GM23248 (cell line): ENCODE measurements around the gene THUMPD3. TPM values are rescaled to one million over a fixed set of nuclear protein-coding genes. Genes with fewer than 3 reads are reported as not detected.
A peak's percentile ranks its signal among the peaks of the same experiment; 100 is the strongest.

Experiments
- DNase-seq: peaks from one replicate; pipeline ENCODE4 v3.0.0-alpha.2; 2015
- H2AFZ ChIP-seq: fragments of 200-600 bp; sonication (generic); 2 replicates; pipeline ENCODE4 v1.6.1; 2016; ENCODE audit warnings: antibody characterized with exemption
- H3F3A ChIP-seq: fragments of 200-600 bp; sonication (generic); 2 replicates; pipeline ENCODE4 v1.6.1; 2016; ENCODE audit warnings: mild to moderate bottlenecking, antibody characterized with exemption, mixed run types; ENCODE audit not compliant: insufficient read depth
- H3K27ac ChIP-seq: fragments of 200-600 bp; sonication (generic); 2 replicates; pipeline ENCODE4 v1.5.1; 2016; ENCODE audit warnings: mild to moderate bottlenecking
- H3K27me3 ChIP-seq: fragments of 200-600 bp; sonication (generic); replicated peaks from 2 replicates; pipeline ENCODE4 v1.6.1; 2016; ENCODE audit warnings: mild to moderate bottlenecking; ENCODE audit not compliant: insufficient read depth
- H3K36me3 ChIP-seq: fragments of 200-600 bp; sonication (generic); 2 replicates; pipeline ENCODE4 v1.6.1; 2016; ENCODE audit warnings: low read depth, mild to moderate bottlenecking
- H3K4me1 ChIP-seq: fragments of 200-600 bp; sonication (generic); 2 replicates; pipeline ENCODE4 v1.6.1; 2016; ENCODE audit warnings: mild to moderate bottlenecking; ENCODE audit not compliant: insufficient read depth
- H3K4me2 ChIP-seq: fragments of 200-600 bp; sonication (generic); one replicate; pipeline ENCODE4 v1.6.1; 2016; ENCODE audit warnings: mild to moderate bottlenecking; ENCODE audit not compliant: unreplicated experiment
- H3K4me3 ChIP-seq: fragments of 200-600 bp; sonication (generic); 2 replicates; pipeline ENCODE4 v1.5.1; 2016; ENCODE audit warnings: mild to moderate bottlenecking
- H3K79me2 ChIP-seq: fragments of 200-600 bp; sonication (generic); 2 replicates; pipeline ENCODE4 v1.6.1; 2016; ENCODE audit warnings: mild to moderate bottlenecking; ENCODE audit not compliant: insufficient read depth
- H3K9ac ChIP-seq: fragments of 200-600 bp; sonication (generic); 2 replicates; pipeline ENCODE4 v1.6.1; 2016; ENCODE audit warnings: mild to moderate bottlenecking
- H3K9me2 ChIP-seq: fragments of 200-600 bp; sonication (generic); 2 replicates; pipeline ENCODE4 v1.6.1; 2016; ENCODE audit warnings: mixed run types, mild to moderate bottlenecking, moderate library complexity; ENCODE audit not compliant: insufficient read depth
- H3K9me3 ChIP-seq: fragments of 200-600 bp; sonication (generic); one replicate; pipeline ENCODE4 v1.6.1; 2017; ENCODE audit warnings: low read depth
- H4K20me1 ChIP-seq: fragments of 200-600 bp; sonication (generic); 2 replicates; pipeline ENCODE4 v1.6.0; 2016; ENCODE audit not compliant: insufficient read depth
- EZH2 ChIP-seq: fragments of 200-600 bp; sonication (generic); IDR thresholded peaks from 2 replicates; pipeline ENCODE4 v1.6.1; 2018; ENCODE audit warnings: antibody characterized with exemption, mild to moderate bottlenecking; ENCODE audit not compliant: insufficient read depth, poor library complexity, severe bottlenecking
- EZH2phosphoT487 ChIP-seq: fragments of 200-600 bp; sonication (generic); IDR thresholded peaks from 2 replicates; pipeline ENCODE4 v1.6.1; 2018; ENCODE audit warnings: antibody characterized with exemption, moderate library complexity, mild to moderate bottlenecking, low read depth; ENCODE audit not compliant: insufficient read depth
- WGBS, 2 experiments: methylation state at CpG; one replicate each; pipeline ENCODE4 v1.1.6; 2015 to 2017; ENCODE audit warnings: low lambda C conversion rate in 2 of 2, low coverage in 1 of 2; ENCODE audit errors: missing lambda C conversion rate in 2 of 2; 5-methylcytosine and 5-hydroxymethylcytosine counted together
- in situ Hi-C: fragments of 300-500 bp; cut with MboI; formaldehyde crosslinking; loops from 2 replicates; pipeline ENCODE4 v1.15.0; 2020
- polyA plus RNA-seq: library from polyadenylated mRNA; unstranded; fragments of >200 nt; fragmentation: Nextera tagmentation; extraction: Ambion mirVana; gene quantifications from 2 replicates; pipeline ENCODE4 v1.2.1, GENCODE V29; 2016
- total RNA-seq: library from RNA; depleted of rRNA; stranded (reverse); fragments of >200 nt; shearing (Covaris generic); gene quantifications from 2 replicates; pipeline ENCODE4 v1.2.3, GENCODE V29; 2014

The THUMPD3 gene
- total and polyA plus RNA-seq, 2 experiments from 2014 or later = 27.9 to 38.9 TPM

- Histone ChIP-seq H3K79me2 (peaks cover 100% of the 10 kb centered on the region), H3F3A (peaks cover 60% of the 10 kb centered on the region), H3K4me1 (peaks cover 65% of the 10 kb centered on the region), H3K27ac (peak overlapping the region; percentile 99), H3K9me2 (no peaks in the 10 kb centered on the region), H3K9ac (0 out of 2 replicates have a peak overlapping the region, but pooled peaks have one; percentile 100), H2AFZ (no peak overlapping the region), H3K4me3 (peak overlapping the region; percentile 95; the same call in 1 of the 2 replicates), H3K27me3 (no peaks in the 10 kb centered on the region), H3K9me3 (no peaks in the 10 kb centered on the region), H3K36me3 (no peaks in the 10 kb centered on the region), H3K4me2 (peak overlapping the region; percentile 86), H4K20me1 (peaks cover 52% of the 10 kb centered on the region)
- in situ Hi-C loops = no loop called here
- 54 to 56% methylated on average over 2 of the region's 2 CpGs for WGBS, 2 experiments
- no peak for TF ChIP-seq EZH2
- TF ChIP-seq EZH2phosphoT487 = no peak
- DNase-seq = peak; percentile 50
Measured at GRCh38 chr3:9403463-9403862, 40.6 kb downstream of the THUMPD3 start.

GRCh38 chr3:9404680-9405079, 41.8 kb downstream of the THUMPD3 start:
- no peak overlapping the region; the same call in 1 of the 2 replicates for H3K9ac ChIP-seq
- H4K20me1 ChIP-seq = peaks cover 61% of the 10 kb centered on the region
- no peaks in the 10 kb centered on the region for H3K9me3 ChIP-seq
- H3K36me3 ChIP-seq = no peaks in the 10 kb centered on the region
- no peak overlapping the region for H2AFZ ChIP-seq
- peak overlapping the region; percentile 12; the same call in 1 of the 2 replicates for H3K4me3 ChIP-seq
- WGBS, 2 experiments = 19 to 21% methylated on average over 1 of the region's 1 CpG
- TF ChIP-seq EZH2phosphoT487 (no peak), EZH2 (no peak)
- H3K27me3 ChIP-seq = no peaks in the 10 kb centered on the region
- peak overlapping the region; percentile 86 for H3K4me2 ChIP-seq
- DNase-seq = no peak
- peaks cover 49% of the 10 kb centered on the region for H3F3A ChIP-seq
- in situ Hi-C loops = no loop called here
- no peaks in the 10 kb centered on the region for H3K9me2 ChIP-seq
- H3K27ac ChIP-seq = peak overlapping the region; percentile 99; the same call in 1 of the 2 replicates
- H3K4me1 ChIP-seq = peaks cover 68% of the 10 kb centered on the region
- H3K79me2 ChIP-seq = peaks cover 100% of the 10 kb centered on the region

GRCh38 chr3:9405756-9406155, 42.9 kb downstream of the THUMPD3 start:
- Histone ChIP-seq H3K9me3 (no peaks in the 10 kb centered on the region), H4K20me1 (peaks cover 65% of the 10 kb centered on the region), H3K9ac (no peak overlapping the region; the same call in 1 of the 2 replicates), H3K4me3 (0 out of 2 replicates have a peak overlapping the region, but pooled peaks have one; percentile 12), H3K27ac (no peak overlapping the region), H3K4me1 (peaks cover 59% of the 10 kb centered on the region), H3K27me3 (no peaks in the 10 kb centered on the region), H3K9me2 (no peaks in the 10 kb centered on the region), H3K36me3 (no peaks in the 10 kb centered on the region), H3K4me2 (peak overlapping the region; percentile 86), H3K79me2 (peaks cover 100% of the 10 kb centered on the region), H2AFZ (no peak overlapping the region), H3F3A (peaks cover 43% of the 10 kb centered on the region)
- 65 to 71% methylated on average over 3 of the region's 3 CpGs for WGBS, 2 experiments
- TF ChIP-seq EZH2 (no peak), EZH2phosphoT487 (no peak)
- no peak for DNase-seq
- in situ Hi-C loops = no loop called here

- 72 to 79% methylated on average over 7 of the region's 7 CpGs for WGBS, 2 experiments
- no peak for DNase-seq
- H3K27me3 ChIP-seq = no peaks in the 10 kb centered on the region
- H3K4me3 ChIP-seq = no peak overlapping the region
- H4K20me1 ChIP-seq = peaks cover 60% of the 10 kb centered on the region
- in situ Hi-C loops = no loop called here
- no peak overlapping the region for H3K27ac ChIP-seq
- H3K4me1 ChIP-seq = peaks cover 47% of the 10 kb centered on the region
- no peaks in the 10 kb centered on the region for H3K9me3 ChIP-seq
- H3K9ac ChIP-seq = no peak overlapping the region
- no peaks in the 10 kb centered on the region for H3K36me3 ChIP-seq
- H3F3A ChIP-seq = peaks cover 32% of the 10 kb centered on the region
- no peak overlapping the region for H2AFZ ChIP-seq
- no peak overlapping the region for H3K4me2 ChIP-seq
- H3K79me2 ChIP-seq = peaks cover 100% of the 10 kb centered on the region
- no peaks in the 10 kb centered on the region for H3K9me2 ChIP-seq
- TF ChIP-seq EZH2 = no peak
- no peak for TF ChIP-seq EZH2phosphoT487
Measured at GRCh38 chr3:9406856-9407626, 44.2 kb downstream of the THUMPD3 start.
